Kasumi-1 (cell line): ENCODE results near the gene PFKL.

Source experiments
- DNase-seq, 2 experiments: peaks; one replicate each; lab custom pipeline; 2025; lab: John Stamatoyannopoulos, UW

PFKL gene

GRCh38 chr21:44312716-44313115 lies 12.9 kb downstream of the PFKL start:
- DNase-seq = no peak

- DNase-seq = no peak
Measured at GRCh38 chr21:44313451-44313850, 13.6 kb downstream of the PFKL start.

- DNase-seq = no peak
Measured at GRCh38 chr21:44314128-44314527, 14.3 kb downstream of the PFKL start.

GRCh38 chr21:44314561-44314960 lies 14.7 kb downstream of the PFKL start:
- no peak for DNase-seq

- no peak for DNase-seq
Measured at GRCh38 chr21:44315691-44316203, 15.9 kb downstream of the PFKL start.

GRCh38 chr21:44316277-44316900 lies 16.5 kb downstream of the PFKL start:
- DNase-seq = no peak

GRCh38 chr21:44317241-44317782 lies 17.5 kb downstream of the PFKL start:
- no peak for DNase-seq

GRCh38 chr21:44317871-44318270 lies 18.0 kb downstream of the PFKL start:
- DNase-seq = no peak

- no peak for DNase-seq
Measured at GRCh38 chr21:44318489-44319285, 18.8 kb downstream of the PFKL start.

- no peak for DNase-seq
Measured at GRCh38 chr21:44319407-44320065, 19.7 kb downstream of the PFKL start.

GRCh38 chr21:44320847-44321246 lies 21.0 kb downstream of the PFKL start:
- no peak for DNase-seq

- no peak for DNase-seq
Measured at GRCh38 chr21:44321846-44322450, 22.1 kb downstream of the PFKL start.

GRCh38 chr21:44322621-44323325 lies 22.9 kb downstream of the PFKL start:
- DNase-seq = no peak

GRCh38 chr21:44323591-44323990 lies 23.7 kb downstream of the PFKL start:
- DNase-seq = no peak

- DNase-seq = no peak
Measured at GRCh38 chr21:44324106-44324853, 24.4 kb downstream of the PFKL start.

GRCh38 chr21:44324854-44325107 lies 24.9 kb downstream of the PFKL start:
- no peak for DNase-seq

GRCh38 chr21:44325386-44326271 lies 25.8 kb downstream of the PFKL start:
- no peak for DNase-seq

GRCh38 chr21:44326272-44326647 lies 26.4 kb downstream of the PFKL start:
- no peak for DNase-seq

GRCh38 chr21:44326716-44327602 lies 27.1 kb downstream of the PFKL start:
- DNase-seq = no peak
